K562 (cell line): Measurements from ENCODE around the gene TNPO2. TPM values are rescaled to one million over a fixed set of nuclear protein-coding genes. Genes with fewer than 3 reads are reported as not detected.
"Not testable (repeated sequence)": the region's sequence is repeated elsewhere in the genome, so short reads cannot be mapped to it uniquely, and the experiment has no call there.

Experiments
- ATAC-seq: fragments of 200-7000 bp; cut with Tn5 transposase; 3 replicates; pipeline ENCODE4 v1.9.1; 2020; ENCODE audit warnings: moderate library complexity
- BruUV-seq: library from RNA; stranded (reverse); fragments of 400-500 nt; replicated peaks from 2 replicates; lab custom pipeline; 2021; lab: Mats Ljungman, UMichigan
- CTCF ChIA-PET: fragments of 300-600 bp; formaldehyde crosslinking; extraction: SDS; loops from one replicate; lab custom pipeline; 2021; ENCODE audit warnings: low intra/inter-chr PET ratio; lab: Yijun Ruan, JAX
- POLR2A ChIA-PET: fragments of 300-600, 350-650 bp; sonication (Branson Sonifier 250); formaldehyde crosslinking; extraction: SDS; loops from one replicate; lab custom pipeline; 2021; ENCODE audit warnings: antibody characterized with exemption, inconsistent platforms; lab: Yijun Ruan, JAX
- DNase-seq, 4 experiments: peaks; one replicate each; pipeline versions ENCODE4 v3.0.0 to v3.0.0-alpha.2; 2011 to 2018; ENCODE audit warnings: low spot score in 3 of 4, mixed read lengths in 3 of 4; ENCODE audit errors: extremely low read depth in 1 of 4
- FAIRE-seq: peaks from 2 replicates; lab custom pipeline; 2011; peaks lifted over from hg19 to GRCh38; lab: Jason Lieb, UNC
- H2AFZ ChIP-seq: 2 replicates; pipeline ENCODE4 v1.6.0; 2011; ENCODE audit warnings: low read depth, low read length, control low read depth, inconsistent platforms
- H3K27ac ChIP-seq: fragments of 200-600 bp; 3 replicates; pipeline ENCODE4 v1.8.0; 2011; ENCODE audit warnings: low read depth, mild to moderate bottlenecking, control low read depth, inconsistent platforms, low read length, moderate library complexity, mixed read lengths; ENCODE audit errors: extremely low read depth
- H3K27me3 ChIP-seq, 2 experiments: fragments of 300-600 bp in 1 of 2; 2 replicates in 1 of 2; 3 replicates in 1 of 2; pipeline versions ENCODE4 v1.6.0 to v1.8.0; 2011; ENCODE audit warnings: inconsistent platforms in 2 of 2, low read length in 2 of 2, mild to moderate bottlenecking in 1 of 2, mixed read lengths in 1 of 2, moderate library complexity in 1 of 2; ENCODE audit not compliant: control insufficient read depth in 2 of 2, insufficient read depth in 2 of 2
- H3K36me3 ChIP-seq: fragments of 300-600 bp; 3 replicates; pipeline ENCODE4 v1.8.0; 2011; ENCODE audit warnings: mild to moderate bottlenecking, low read length, inconsistent platforms; ENCODE audit not compliant: control insufficient read depth, insufficient read depth
- H3K4me1 ChIP-seq, 2 experiments: fragments of 200-600 bp in 1 of 2; replicated peaks in 1 of 2; 2 replicates in 1 of 2; 3 replicates in 1 of 2; pipeline versions ENCODE4 v1.5.1 to v1.8.0; 2011; ENCODE audit warnings: inconsistent platforms in 2 of 2, low read length in 2 of 2, mild to moderate bottlenecking in 1 of 2, mixed read lengths in 1 of 2, moderate library complexity in 1 of 2; ENCODE audit not compliant: control insufficient read depth in 2 of 2, insufficient read depth in 2 of 2
- H3K4me2 ChIP-seq: 2 replicates; pipeline ENCODE4 v1.6.1; 2011; ENCODE audit warnings: low read length, control low read depth, inconsistent platforms, mixed read lengths; ENCODE audit not compliant: insufficient read depth
- H3K4me3 ChIP-seq: fragments of 200-600 bp; sonication (generic), shearing (Covaris generic); 2 replicates; pipeline ENCODE4 v1.5.1; 2016; ENCODE audit warnings: control low read depth, inconsistent platforms
- H3K79me2 ChIP-seq: fragments of 200-600 bp; 3 replicates; pipeline ENCODE4 v1.8.0; 2011; ENCODE audit warnings: low read length, inconsistent platforms; ENCODE audit not compliant: control insufficient read depth, insufficient read depth
- H3K9ac ChIP-seq, 2 experiments: 2 replicates each; pipeline versions ENCODE4 v1.6.0 to v1.6.1; 2011; ENCODE audit warnings: low read depth in 2 of 2, low read length in 2 of 2, control low read depth in 1 of 2, inconsistent platforms in 1 of 2, mild to moderate bottlenecking in 1 of 2, mixed read lengths in 1 of 2; ENCODE audit not compliant: insufficient read depth in 1 of 2
- H3K9me1 ChIP-seq: one replicate; pipeline ENCODE4 v1.6.0; 2011; ENCODE audit warnings: inconsistent platforms, mild to moderate bottlenecking, low read length, moderate library complexity; ENCODE audit not compliant: control insufficient read depth, insufficient read depth
- H3K9me3 ChIP-seq: replicated peaks from 2 replicates; pipeline ENCODE4 v1.5.1; 2011; ENCODE audit warnings: low read depth, low read length, inconsistent platforms; ENCODE audit not compliant: control insufficient read depth, insufficient read depth
- H4K20me1 ChIP-seq: replicated peaks from 2 replicates; pipeline ENCODE4 v1.6.1; 2011; ENCODE audit warnings: low read length, inconsistent platforms, mixed read lengths; ENCODE audit not compliant: control insufficient read depth, insufficient read depth
- MEIS2 ChIP-seq: fragments of 450-650 bp; IDR thresholded peaks from 2 replicates; pipeline ENCODE4 v1.6.1; 2014; ENCODE audit warnings: mild to moderate bottlenecking; ENCODE audit not compliant: partially characterized antibody
- POLR2AphosphoS5 ChIP-seq: IDR thresholded peaks from 2 replicates; pipeline ENCODE4 v1.6.1; 2011; ENCODE audit warnings: mild to moderate bottlenecking, low read depth, low read length, moderate library complexity; ENCODE audit not compliant: control insufficient read depth, insufficient read depth
- SMARCA5 ChIP-seq: fragments of 450-650 bp; IDR thresholded peaks from 2 replicates; pipeline ENCODE4 v1.6.1; 2016
- SUPT5H ChIP-seq: fragments of 450-650 bp; IDR thresholded peaks from 2 replicates; pipeline ENCODE4 v1.6.1; 2016
- ZBTB2 ChIP-seq: fragments of 450-650 bp; IDR thresholded peaks from 2 replicates; pipeline ENCODE4 v1.6.1; 2016; ENCODE audit warnings: antibody characterized with exemption
- ZNF707 ChIP-seq: fragments of 250-450 bp; sonication (Bioruptor Pico); conservative IDR thresholded peaks from 2 replicates; pipeline ENCODE4 v1.8.0; 2022; ENCODE audit warnings: inconsistent platforms, mild to moderate bottlenecking, moderate library complexity
- WGBS: fragments of 100-300 bp; shearing (Covaris generic); methylation state at CpG from one replicate; pipeline ENCODE4 v1.1.6; 2016; ENCODE audit warnings: low coverage, mixed read lengths; ENCODE audit not compliant: insufficient coverage; ENCODE audit errors: missing lambda C conversion rate; 5-methylcytosine and 5-hydroxymethylcytosine counted together
- in situ Hi-C: fragments of 300-500 bp; cut with MboI; formaldehyde crosslinking; loops from 4 replicates; pipeline ENCODE4 v1.15.0; 2018; ENCODE audit warnings: inconsistent platforms, mixed read lengths
- intact Hi-C: fragments of 100-400 bp; cut with micrococcal nuclease; formaldehyde crosslinking; loops from 2 replicates; pipeline ENCODE4 v1.14.2; 2022
- polyA plus RNA-seq, 8 experiments: library from polyadenylated mRNA; depleted of rRNA in 4 of 8; stranded (reverse) in 5 of 8; unstranded in 3 of 8; fragments of >200 nt; fragmentation: Nextera tagmentation in 2 of 8; fragmentation: Illumina TruSeq in 1 of 8; extraction: Ambion mirVana in 2 of 8; extraction: Trizol in 1 of 8; gene quantifications; 2 replicates each; pipeline versions ENCODE4 v1.2.1 to v1.2.3, GENCODE V29; 2011 to 2014; ENCODE audit warnings: inconsistent platforms in 1 of 8, missing spikeins in 1 of 8
- total RNA-seq, 7 experiments: library from RNA; depleted of rRNA in 6 of 7; stranded (reverse); fragments of >200 nt in 6 of 7; fragmentation: Illumina TruSeq in 2 of 7; extraction: Trizol in 2 of 7; gene quantifications; 2 replicates each; pipeline versions ENCODE4 v1.2.1 to v1.2.3, GENCODE V29; 2011 to 2021; ENCODE audit warnings: low replicate concordance in 1 of 7

Gene TNPO2
- total and polyA plus RNA-seq, 9 of the 15 experiments (the other 6 are each of a cell fraction or from before 2014, with no cell fraction given): 6.0 to 126 (median 53.8) TPM

DNA sequence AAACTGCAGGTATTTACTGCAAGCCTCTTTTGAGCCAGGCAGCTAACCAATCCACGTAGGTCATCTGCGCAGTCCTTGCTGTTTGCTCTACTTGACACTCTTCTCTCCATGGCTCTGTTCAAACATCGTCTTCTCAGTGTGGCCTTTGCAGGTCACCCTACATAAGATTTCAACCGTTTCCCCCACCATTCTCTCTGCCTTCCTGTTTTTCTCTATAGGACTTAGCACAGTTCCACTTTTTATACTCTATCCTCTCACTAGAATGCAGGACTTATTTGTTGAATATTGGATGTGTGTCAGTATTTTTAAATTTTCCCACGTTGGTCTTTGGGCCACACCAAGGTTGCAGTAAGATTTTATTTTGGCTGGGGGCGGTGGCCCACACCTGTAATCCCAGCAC is 25.6 kb downstream of the TNPO2 start (continued):
- no peak for TF ChIP-seq ZBTB2
- TF ChIP-seq MEIS2: no peak
- no peak for TF ChIP-seq ZNF707 (CRISPR knock-in tag)
- no peak for TF ChIP-seq SMARCA5

DNA sequence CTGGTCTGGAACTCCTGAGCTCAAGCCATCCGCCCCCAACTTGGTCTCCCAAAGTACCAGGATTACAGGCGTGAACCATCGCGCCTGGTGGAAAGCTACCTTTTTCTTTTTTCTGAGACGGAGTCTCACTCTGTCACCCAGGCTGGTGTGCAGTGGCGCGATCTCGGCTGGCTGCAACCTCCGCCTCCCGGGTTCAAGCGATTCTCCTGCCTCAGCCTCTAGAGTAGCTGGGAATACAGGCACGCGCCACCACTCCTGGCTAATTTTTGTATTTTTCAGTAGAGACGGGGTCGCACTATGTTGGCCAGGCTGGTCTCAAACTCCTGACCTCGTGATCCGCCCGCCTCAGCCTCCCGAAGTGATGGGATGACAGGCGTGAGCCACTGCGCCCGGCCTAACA is 26.3 kb downstream of the TNPO2 start:
- Histone ChIP-seq H3K4me3 (peak overlapping the region; percentile 82), H3K4me2 (peak overlapping the region; percentile 91; the same call in 1 of the 2 replicates), H3K27ac (peak overlapping the region; percentile 69; the same call in 1 of the 3 replicates), H3K4me1 (peaks cover 0 to 32% of the 10 kb centered on the region in 2 experiments; a peak in 3 of 5 replicates), H3K9ac (peak overlapping the region; percentile 50 to 68; a peak in 2 of 4 replicates), H3K36me3 (peaks cover 62% of the 10 kb centered on the region)
- H2AFZ ChIP-seq, BruUV-seq, H3K9me1 ChIP-seq, H3K27me3 ChIP-seq, H4K20me1 ChIP-seq, in situ Hi-C loops, H3K9me3 ChIP-seq, DNase-seq, ATAC-seq, intact Hi-C loops, H3K79me2 ChIP-seq, CTCF ChIA-PET, FAIRE-seq: not testable (repeated sequence)
- WGBS: 95% methylated on average over 17 of the region's 22 CpGs
- TF ChIP-seq POLR2AphosphoS5: 0 out of 2 replicates have a peak, but pooled peaks have one; percentile 14
- 0 out of 2 replicates have a peak, but pooled peaks have one; percentile 18 for TF ChIP-seq SUPT5H
- POLR2A ChIA-PET: interaction anchor here (0.6 to 2.6 kb wide), 4 partner anchors 12 to 557 kb away, joined by 4 to 21 read pairs (median 5); partner anchors contain the start of gene ZNF20
